HG03457 (cell line): Measurements from ENCODE around the gene SCUBE2.

Experiments
- ATAC-seq: cut with Tn5 transposase; IDR thresholded peaks from one replicate; pipeline ENCODE4 v1.9.1; 2021; ENCODE audit warnings: moderate number of reproducible peaks; ENCODE audit not compliant: unreplicated experiment

Gene SCUBE2

DNA sequence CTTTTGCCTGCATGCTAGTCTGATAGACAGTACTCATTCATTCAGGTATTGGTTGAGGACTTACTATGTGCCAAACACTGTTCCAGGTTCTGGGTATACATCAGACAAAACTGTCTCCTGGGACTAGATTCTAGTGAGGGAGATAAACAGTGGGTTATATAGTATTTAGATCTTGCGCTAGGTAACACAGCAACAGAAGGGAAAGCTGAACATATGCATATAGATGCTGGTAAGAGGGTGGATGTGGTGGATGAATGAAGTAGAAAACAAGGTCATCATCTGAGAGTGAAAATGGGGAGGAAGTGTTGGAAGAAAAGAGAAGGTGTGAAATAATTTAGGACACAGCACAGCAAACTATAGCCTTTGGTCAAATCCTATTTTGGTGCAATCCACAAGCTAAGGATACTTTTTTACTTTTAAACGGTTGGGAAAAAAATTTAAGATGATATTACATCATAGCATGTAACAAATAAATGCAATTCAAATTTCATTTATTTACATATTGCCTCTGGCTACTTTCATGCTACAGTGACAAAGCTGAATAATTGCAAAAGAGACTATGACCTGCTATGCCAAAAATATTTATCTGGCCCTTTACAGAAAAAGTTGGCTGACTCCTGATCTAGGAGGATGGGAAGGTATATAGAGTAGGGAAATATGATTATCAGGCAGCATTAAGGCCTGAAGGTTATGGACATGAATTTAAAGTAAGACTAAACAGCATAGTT lies 120.0 kb downstream of the SCUBE2 start:
- ATAC-seq: no peak
